A549 (cell line): ENCODE data around the gene ZRANB1.

Experiments used
- CBX2 ChIP-seq: fragments of 200-600 bp; sonication (generic); IDR thresholded peaks from 2 replicates; pipeline ENCODE4 v1.6.1; 2016; ENCODE audit warnings: low read depth, mild to moderate bottlenecking, borderline replicate concordance
- CTCF ChIP-seq: fragments of >200 bp; sonication (Bioruptor Twin); formaldehyde crosslinking; IDR thresholded peaks from 3 replicates; pipeline ENCODE4 v1.5.1; 2016

- TF ChIP-seq CTCF (no peak), CBX2 (no peak)
These were observed 93.8 kb downstream of the ZRANB1 start for GRCh38 chr10:125035588-125036295.
